ENCODE results near the gene SLC7A5. TPM values are rescaled to one million over a fixed set of nuclear protein-coding genes. Genes with fewer than 3 reads are reported as not detected.
"Not testable (repeated sequence)": the region's sequence is repeated elsewhere in the genome, so short reads cannot be mapped to it uniquely, and the experiment has no call there.

The SLC7A5 gene
- total and polyA plus RNA-seq, 2 donors (not counting 3 experiments of a cell fraction or from before 2014, with no cell fraction given) = 14.1 to 29.2 TPM

- Histone ChIP-seq H3K9me1 (replicated peaks; ENCODE audit: control insufficient read depth, extremely low read depth, insufficient read depth, low read length) (no peaks in the 10 kb centered on the region), H2AFZ (ENCODE audit: low read depth, low read length) (no peak overlapping the region), H3K4me3 (replicated peaks in 1 of 3; ENCODE audit: insufficient read depth in 1 of 3, low read depth in 1 of 3, low read length in 3 of 3) (no peak overlapping the region), H3K4me2 (ENCODE audit: insufficient read depth, low read length) (no peak overlapping the region), H3K27ac (ENCODE audit: insufficient read depth, low read depth, low read length) (peak overlapping the region; percentile 35), H3K79me2 (ENCODE audit: control insufficient read depth, insufficient read depth, low read length) (peaks cover 94% of the 10 kb centered on the region), H3K9me3 (replicated peaks; ENCODE audit: control insufficient read depth, insufficient read depth, low read length) (no peaks in the 10 kb centered on the region), H3K4me1 (ENCODE audit: control insufficient read depth, extremely low read depth, insufficient read depth, low read length) (peaks cover 4% of the 10 kb centered on the region), H3K36me3 (ENCODE audit: control insufficient read depth in 2 of 2, extremely low read depth in 1 of 2, insufficient read depth in 2 of 2, low read length in 2 of 2) (peaks cover 0 to 2% of the 10 kb centered on the region in 2 experiments), H3K9ac (replicated peaks; ENCODE audit: extremely low read depth, insufficient read depth, low read length) (no peak overlapping the region), H4K20me1 (replicated peaks; ENCODE audit: control insufficient read depth, extremely low read depth, insufficient read depth, low read length) (no peaks in the 10 kb centered on the region), H3K27me3 (ENCODE audit: control insufficient read depth in 2 of 2, insufficient read depth in 2 of 2, low read length in 2 of 2) (no peaks in the 10 kb centered on the region)
- FAIRE-seq (peak; percentile 85), DNase-seq (ENCODE audit: low read depth, low spot score) (peak; percentile 38)
- dilution Hi-C loops (cut with MboI; ENCODE audit: extremely low pct_ligation_motif_present, low sequenced_read_pairs) (no loop called here), intact Hi-C loops (cut with micrococcal nuclease) (no loop called here)
- CTCF ChIA-PET = interaction anchor here (1.0 to 3.9 kb wide), 4 partner anchors 11 to 81 kb away, joined by 3 to 28 read pairs (median 14); no protein-coding TSS in a partner anchor
- TF ChIP-seq MAX (IDR thresholded peaks at IDR 0.05; ENCODE audit: insufficient read depth, insufficient read length) (no peak), FOS (IDR thresholded peaks at IDR 0.05; ENCODE audit: borderline replicate concordance, insufficient read depth, low read length) (no peak), POLR2AphosphoS5 (IDR thresholded peaks at IDR 0.05; ENCODE audit: insufficient read depth, low read depth, low read length) (no peak), JUN (IDR thresholded peaks at IDR 0.05; ENCODE audit: borderline replicate concordance, insufficient read depth, insufficient read length, low read depth) (no peak), MYC (IDR thresholded peaks at IDR 0.05; ENCODE audit: low read depth, low read length) (no peak), POLR2A (IDR thresholded peaks at IDR 0.05; ENCODE audit: low read depth, low read length) (no peak), GATA2 (IDR thresholded peaks at IDR 0.05; ENCODE audit: insufficient read depth, insufficient read length, low read depth, low read length) (no peak), EZH2 (IDR thresholded peaks at IDR 0.05; ENCODE audit: borderline replicate concordance, low read depth, low read length, severe bottlenecking) (no peak)
- TF ChIP-seq, protein P1, sequence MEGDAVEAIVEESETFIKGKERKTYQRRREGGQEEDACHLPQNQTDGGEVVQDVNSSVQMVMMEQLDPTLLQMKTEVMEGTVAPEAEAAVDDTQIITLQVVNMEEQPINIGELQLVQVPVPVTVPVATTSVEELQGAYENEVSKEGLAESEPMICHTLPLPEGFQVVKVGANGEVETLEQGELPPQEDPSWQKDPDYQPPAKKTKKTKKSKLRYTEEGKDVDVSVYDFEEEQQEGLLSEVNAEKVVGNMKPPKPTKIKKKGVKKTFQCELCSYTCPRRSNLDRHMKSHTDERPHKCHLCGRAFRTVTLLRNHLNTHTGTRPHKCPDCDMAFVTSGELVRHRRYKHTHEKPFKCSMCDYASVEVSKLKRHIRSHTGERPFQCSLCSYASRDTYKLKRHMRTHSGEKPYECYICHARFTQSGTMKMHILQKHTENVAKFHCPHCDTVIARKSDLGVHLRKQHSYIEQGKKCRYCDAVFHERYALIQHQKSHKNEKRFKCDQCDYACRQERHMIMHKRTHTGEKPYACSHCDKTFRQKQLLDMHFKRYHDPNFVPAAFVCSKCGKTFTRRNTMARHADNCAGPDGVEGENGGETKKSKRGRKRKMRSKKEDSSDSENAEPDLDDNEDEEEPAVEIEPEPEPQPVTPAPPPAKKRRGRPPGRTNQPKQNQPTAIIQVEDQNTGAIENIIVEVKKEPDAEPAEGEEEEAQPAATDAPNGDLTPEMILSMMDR (IDR thresholded peaks at IDR 0.05; ENCODE audit: extremely low read depth in 1 of 2, insufficient read depth in 1 of 2, low read depth in 1 of 2, low read length in 2 of 2) = no peak
- POLR2A ChIA-PET = no interaction called here
- no TSS peak for BruUV-seq (replicated peaks)
These were observed 8.6 kb downstream of the SLC7A5 start for GRCh38 chr16:87860553-87861299.

DNA sequence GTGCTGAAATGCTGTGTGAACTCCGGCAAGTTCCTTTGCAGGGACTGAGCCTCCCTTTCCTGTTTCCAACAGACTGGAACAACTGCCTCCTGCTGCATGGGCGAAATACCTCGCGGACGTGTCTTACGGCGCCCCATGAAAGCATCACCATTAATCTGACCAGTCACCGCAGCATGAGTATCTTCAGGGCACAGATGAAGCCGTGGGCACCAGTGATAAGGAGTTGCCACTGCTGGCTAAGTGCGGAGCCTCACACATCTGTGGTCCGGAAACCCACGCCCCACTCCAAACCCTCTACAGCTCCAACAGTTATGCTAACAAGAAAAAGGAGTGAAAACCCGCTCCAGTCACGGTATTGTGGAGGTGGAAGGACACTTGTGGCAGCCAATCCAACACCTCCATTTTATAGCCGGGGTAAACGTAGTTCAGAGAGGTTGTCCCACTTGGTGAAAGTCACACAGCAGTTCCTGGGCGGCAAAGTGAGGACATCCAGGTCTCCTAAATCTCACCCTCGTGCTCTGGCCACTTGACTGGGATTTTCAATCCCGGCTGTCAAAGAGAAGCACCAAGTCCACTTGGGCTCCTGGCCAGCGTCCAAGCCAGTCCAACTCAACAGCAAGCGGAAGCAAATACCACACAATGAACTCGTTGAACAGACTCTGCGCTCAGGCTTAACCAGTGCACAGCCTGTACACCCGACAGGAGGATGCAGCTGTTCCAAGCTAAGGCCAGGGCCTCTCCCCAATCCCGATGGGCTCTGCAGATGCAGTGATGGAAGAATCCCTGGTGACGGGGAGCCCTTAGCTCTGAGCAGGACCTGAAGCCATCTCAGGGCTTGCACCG, 10.9 kb downstream of the SLC7A5 start:
- H3K27me3 ChIP-seq (ENCODE audit: control insufficient read depth in 2 of 2, insufficient read depth in 2 of 2, low read length in 2 of 2); H4K20me1 ChIP-seq (replicated peaks; ENCODE audit: control insufficient read depth, extremely low read depth, insufficient read depth, low read length); dilution Hi-C loops (cut with MboI; ENCODE audit: extremely low pct_ligation_motif_present, low sequenced_read_pairs); H3K4me1 ChIP-seq (ENCODE audit: control insufficient read depth, extremely low read depth, insufficient read depth, low read length); H3K27ac ChIP-seq (ENCODE audit: insufficient read depth, low read depth, low read length); H3K4me3 ChIP-seq (replicated peaks in 1 of 3; ENCODE audit: insufficient read depth in 1 of 3, low read depth in 1 of 3, low read length in 3 of 3); H3K9me1 ChIP-seq (replicated peaks; ENCODE audit: control insufficient read depth, extremely low read depth, insufficient read depth, low read length); H3K4me2 ChIP-seq (ENCODE audit: insufficient read depth, low read length); H2AFZ ChIP-seq (ENCODE audit: low read depth, low read length); intact Hi-C loops (cut with micrococcal nuclease); BruUV-seq (replicated peaks); H3K9me3 ChIP-seq (replicated peaks; ENCODE audit: control insufficient read depth, insufficient read depth, low read length); H3K9ac ChIP-seq (replicated peaks; ENCODE audit: extremely low read depth, insufficient read depth, low read length); FAIRE-seq; H3K36me3 ChIP-seq (ENCODE audit: control insufficient read depth in 2 of 2, extremely low read depth in 1 of 2, insufficient read depth in 2 of 2, low read length in 2 of 2); DNase-seq (ENCODE audit: low read depth, low spot score): not testable (repeated sequence)
- H3K79me2 ChIP-seq (ENCODE audit: control insufficient read depth, insufficient read depth, low read length) = peaks cover 89% of the 10 kb centered on the region
- ChIA-PET POLR2A (interaction anchor here (1.1 kb wide), 1 partner anchor 79 kb away, joined by 4 read pairs; no protein-coding TSS in a partner anchor), CTCF (interaction anchor here (2.4 to 3.9 kb wide), 2 partner anchors 8 to 78 kb away, joined by 21 to 28 read pairs; no protein-coding TSS in a partner anchor)
